NOMO-1 treated with DMSO at 0.1 percent for 48 hours (cell line): ENCODE data around the gene ARL15.
A peak's percentile ranks its signal among the peaks of the same experiment; 100 is the strongest.
"Not testable (repeated sequence)": the region's sequence is repeated elsewhere in the genome, so short reads cannot be mapped to it uniquely, and the experiment has no call there.

ENCODE experiments used
- DNase-seq: peaks from one replicate; lab custom pipeline; 2025; ENCODE audit not compliant: unreplicated experiment; lab: John Stamatoyannopoulos, UW

ARL15 gene

DNA sequence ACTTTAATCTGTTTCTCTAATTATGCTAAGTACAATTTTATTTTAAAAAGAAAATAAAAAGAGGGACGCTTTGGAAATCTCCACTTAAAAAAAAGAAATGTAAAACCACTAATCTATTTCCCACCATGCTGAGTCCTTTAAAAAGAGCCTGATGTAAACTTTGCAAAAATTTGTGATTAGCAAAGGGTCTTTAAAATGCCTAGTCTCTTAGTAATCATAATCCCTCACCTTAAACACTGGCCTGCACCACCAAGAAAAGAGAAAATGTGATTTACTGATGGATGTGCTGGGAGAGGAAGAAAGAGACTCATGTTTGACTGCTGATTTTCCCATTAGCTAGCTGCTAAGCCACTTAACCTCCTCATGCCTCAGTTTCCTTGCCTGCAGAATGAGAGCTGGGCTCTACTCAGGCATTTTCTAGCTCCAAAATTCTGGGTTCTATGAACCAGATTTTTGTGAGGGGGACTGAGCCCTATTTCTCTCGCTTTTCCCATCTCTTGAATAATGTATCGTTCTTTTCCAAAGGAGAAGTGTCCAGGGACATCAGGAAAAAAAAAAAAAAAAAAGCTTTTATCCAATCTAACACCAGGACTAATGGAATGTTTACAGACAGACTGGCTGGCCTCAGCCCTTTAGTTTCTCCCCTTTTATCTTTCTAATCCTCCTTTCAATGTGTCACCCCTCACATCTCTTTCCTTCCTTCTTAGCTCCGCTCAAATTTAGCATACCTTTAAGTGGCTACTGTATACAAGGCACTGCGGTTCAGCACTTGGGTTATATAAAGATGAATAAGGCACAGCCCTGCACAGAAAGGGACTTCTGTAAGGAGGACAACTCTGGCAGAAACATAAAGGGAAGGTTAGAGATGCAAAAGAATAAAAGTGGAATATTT is 312.4 kb downstream of the ARL15 start:
- DNase-seq: no peak

DNA sequence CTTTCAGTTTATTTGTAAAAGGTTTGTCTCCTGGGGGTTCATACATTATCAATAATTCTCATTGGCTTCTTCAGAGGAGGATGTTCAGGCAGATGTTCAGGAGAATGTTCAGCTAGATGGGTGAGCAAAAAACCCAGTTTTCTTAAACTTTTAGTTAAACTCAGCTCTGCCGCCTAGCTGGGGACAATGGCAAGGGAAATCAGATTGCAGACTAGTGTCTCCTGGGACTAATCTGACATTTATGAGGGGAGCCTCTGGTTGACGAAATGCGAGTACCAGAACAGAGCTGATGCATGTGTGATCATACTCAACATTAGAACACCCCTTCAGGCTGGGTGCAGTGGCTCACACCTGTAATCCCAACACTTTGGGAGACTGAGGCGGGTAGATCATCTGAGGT is 314.4 kb downstream of the ARL15 start:
- no peak for DNase-seq

DNA sequence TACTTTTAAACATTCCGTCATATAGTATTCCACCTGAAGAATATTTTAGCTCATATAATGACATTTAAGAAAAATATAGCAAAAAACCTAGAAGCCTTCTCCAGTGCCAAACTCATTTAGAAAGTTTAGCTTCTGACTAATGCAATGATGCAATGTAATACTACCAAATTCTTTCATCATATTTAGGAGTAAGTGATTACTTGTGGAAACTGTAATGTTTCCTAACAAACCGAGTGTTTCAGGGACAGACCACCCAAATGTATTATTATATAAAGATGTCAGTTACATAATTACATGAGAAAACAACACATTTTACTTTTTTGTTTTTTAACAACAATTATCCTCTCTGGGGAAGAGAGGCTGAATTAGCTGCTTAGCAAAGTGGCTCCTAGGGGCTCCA is 316.2 kb downstream of the ARL15 start:
- peak; percentile 56 for DNase-seq

DNA sequence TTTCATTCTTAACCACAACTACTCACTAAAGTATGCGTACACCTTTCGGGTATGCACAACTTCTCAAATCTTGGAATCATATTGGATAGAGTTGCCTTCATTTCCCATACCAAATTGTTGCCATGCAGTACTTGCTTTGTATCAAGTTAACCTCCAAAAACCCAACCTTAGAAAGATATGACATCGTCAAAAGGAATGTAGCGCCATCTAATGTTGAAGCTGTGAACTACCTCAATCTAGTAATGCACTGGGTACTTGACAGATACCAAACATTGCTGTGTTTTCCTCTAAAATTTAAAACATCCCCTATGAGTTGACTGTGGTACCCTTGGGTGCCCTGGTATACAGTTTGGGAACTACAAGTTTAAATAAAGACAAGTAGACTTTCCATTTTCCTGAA is 318.4 kb downstream of the ARL15 start:
- DNase-seq: peak; percentile 25

DNA sequence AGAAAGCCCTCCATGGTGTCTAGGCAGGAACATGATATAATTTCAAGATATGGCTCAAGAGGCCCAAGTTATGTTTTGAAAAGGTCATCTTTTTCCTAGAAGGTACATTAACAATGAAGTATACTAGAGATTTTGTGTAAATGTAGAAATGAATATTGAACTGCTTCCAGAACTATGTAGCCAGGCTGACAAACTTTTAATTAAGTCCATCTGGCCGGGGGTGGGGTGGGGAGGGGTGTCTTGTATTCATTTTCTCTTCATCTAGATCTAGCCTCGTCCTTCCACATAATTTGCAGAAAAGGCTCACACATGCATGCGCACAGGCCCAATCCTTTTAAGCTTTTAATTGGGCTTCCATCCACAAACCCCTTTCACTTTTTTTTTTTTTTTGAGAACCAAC is 323.3 kb downstream of the ARL15 start:
- DNase-seq: no peak

DNA sequence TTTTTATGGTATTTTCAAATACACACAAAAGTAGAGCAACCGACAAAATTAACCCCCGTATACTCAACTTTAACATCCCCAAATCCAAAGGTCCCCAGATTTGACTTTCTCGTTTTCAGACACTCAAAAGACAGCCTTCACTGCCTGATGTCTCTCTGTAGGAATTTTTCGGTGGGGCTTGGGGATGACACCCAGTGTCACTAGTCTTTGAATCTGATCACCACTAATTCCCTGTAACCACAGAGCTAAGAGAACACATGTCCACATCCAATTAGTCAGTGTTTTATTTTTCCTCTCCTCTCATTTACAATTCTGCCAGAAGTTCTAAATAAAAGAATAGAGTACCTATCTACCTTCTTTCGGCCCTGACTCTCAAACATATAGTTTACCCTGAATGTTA is 324.6 kb downstream of the ARL15 start:
- DNase-seq: no peak

DNA sequence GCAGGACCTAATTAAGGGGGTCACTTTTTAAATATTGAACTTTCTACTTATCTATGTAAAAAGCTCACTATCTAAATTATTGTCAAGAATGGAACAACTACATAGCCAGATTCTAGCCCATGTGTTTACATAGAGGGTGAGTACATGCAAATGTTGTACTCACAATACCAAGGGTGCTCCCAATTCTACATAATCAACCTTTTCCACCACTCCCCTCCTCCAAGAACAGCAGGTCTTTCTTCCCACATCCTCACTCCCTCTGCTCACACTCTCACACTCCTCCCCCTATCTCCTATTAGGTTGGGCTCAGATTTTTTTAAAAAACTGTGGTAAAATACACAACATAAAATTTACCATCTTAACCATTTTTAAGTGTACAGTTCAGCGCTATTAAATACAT is 325.4 kb downstream of the ARL15 start:
- DNase-seq: no peak

DNA sequence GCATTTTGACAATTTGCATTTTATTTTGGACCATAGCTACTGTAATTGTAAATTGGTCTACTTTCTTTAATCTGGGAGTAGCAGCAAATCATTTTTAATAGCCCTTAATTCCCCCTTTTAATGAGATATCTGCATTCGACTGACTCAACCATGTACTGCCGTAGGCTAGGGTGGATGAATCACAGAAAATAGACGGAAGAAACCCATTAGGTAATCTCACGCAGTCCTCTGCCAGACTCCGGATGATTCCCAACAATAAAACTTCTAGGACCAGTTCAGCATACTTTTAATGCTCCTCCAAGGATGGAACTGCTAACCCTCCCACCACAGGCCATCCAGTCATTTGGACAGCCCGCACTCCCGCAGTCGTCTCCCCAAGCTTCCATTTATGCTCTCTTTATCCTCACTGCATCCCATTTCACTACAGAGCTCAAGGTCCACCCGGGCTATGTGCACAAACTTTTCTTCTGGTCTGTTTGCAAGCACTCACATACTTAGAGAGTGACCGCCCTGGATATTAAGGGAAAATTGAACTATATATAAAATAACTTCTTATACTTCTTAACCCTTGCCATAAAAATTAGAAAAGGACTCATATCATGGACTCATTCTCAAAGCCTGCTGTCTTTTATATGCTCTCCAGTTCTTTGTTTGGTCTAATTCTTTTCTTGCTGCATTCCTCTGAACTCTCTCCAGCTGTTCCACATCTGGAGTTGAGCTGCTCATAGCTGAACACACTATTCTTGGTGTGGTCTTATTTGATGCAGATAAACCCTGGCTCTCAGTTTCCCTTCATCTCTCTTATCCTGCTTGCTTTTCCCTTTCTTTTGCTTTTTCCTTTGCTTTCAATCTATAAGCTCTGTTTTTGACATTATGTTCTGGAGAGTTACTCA is 326.6 kb downstream of the ARL15 start:
- no peak for DNase-seq

DNA sequence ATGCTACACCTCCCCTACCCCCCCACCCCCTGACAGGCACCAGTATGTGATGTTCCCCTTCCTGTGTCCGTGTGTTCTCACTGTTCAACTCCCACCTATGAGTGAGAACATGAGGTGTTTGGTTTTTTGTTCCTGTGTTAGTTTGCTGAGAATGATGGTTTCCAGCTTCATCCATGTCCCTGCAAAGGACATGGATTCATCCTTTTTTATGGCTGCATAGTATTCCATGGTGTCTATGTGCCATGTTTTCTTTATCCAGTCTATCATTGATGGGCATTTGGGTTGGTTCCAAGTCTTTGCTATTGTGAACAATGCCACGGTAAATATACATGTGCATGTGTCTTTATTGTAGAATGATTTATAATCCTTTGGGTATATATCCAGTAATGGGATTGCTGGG is 328.1 kb downstream of the ARL15 start:
- DNase-seq: not testable (repeated sequence)

DNA sequence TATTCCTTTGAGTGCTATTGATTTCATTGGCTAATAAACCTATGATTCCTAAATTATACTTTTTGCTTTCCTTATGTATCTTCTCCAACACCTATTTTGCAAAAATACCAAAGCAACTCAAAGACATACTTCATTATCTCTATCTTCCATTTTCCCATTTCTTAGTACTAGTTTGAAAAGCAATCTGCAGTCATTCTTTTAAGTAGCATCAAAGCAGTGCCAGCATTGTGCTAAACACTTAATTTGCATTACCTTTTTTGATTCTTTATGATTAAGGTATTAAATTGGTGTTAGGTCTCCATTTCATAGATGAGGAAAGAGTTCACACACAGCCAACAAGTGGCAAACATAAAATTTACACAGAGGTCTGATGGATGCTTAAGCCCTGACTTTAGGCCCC is 330.3 kb downstream of the ARL15 start:
- no peak for DNase-seq

DNA sequence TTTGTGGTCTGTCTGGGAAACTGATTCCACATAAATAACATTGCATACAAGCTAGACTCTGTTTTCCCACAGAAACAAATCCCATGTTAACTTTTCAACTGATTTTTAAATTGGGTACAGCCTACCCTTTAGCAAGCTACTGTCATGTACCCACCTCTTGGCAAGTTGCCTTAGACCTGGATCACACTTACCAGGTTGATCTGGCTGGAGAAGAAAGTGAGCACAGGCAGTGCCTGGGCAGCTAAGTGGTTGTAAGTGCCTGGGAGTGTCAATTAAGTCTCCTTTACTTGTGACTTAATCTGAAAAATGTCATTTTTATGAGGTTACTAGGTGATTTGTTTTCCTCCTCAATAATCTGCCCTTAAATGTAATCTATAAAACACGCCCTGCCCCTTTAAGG is 336.4 kb downstream of the ARL15 start:
- no peak for DNase-seq

DNA sequence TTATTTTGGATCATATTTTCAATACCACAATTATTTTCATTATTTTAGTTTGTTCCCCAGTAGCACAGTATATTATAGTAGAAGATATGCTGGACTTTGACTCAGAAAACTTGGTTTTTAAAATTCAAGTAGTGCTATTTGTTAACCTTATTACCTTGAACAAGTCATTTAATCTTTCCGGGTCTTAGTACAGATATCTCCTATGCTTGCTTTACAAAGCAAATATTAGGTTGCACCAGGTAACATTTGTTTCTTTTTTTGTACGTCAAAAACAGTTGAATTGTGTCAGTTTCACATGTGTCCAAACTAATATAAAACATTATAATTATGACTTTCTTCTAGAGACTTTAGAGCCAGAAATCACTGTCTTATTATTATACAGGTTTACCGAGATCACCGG is 338.1 kb downstream of the ARL15 start:
- DNase-seq: no peak

DNA sequence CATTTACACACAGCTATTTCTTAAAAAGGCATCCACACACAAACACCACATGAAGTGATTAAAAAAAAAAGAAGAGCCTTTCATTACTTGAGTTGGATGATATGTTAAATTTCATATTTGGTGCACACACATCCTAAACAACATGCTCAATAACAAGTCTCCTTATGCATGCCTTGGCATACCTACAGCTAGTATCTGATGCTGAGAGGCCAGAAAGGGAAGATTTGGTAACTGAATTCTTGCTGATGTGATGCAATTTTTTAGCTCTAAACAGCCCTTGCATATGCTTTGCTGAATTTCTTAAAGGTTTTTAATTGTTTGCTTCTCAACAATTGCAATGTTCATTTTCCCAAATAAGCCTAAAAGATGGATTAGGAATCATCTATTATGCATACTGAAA is 338.8 kb downstream of the ARL15 start:
- DNase-seq: no peak

DNA sequence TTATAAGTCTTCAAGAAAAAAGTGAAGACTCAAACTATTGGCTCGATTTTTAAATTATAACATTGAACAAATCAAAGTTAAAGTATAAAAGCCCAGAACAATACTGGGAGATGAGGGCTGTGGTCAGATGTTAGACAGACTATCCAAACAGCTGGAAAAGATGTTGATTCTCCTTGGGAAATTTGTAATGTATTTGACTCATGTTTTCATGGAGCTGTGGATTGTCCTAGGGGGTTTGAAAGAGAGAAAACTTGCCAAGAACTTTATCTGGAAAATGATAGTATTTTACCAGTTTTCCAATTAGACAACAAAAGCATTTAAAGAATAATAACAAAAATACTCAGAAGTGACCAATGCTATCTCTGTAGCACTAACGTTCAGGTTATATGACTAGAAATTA is 339.2 kb downstream of the ARL15 start:
- DNase-seq: no peak

DNA sequence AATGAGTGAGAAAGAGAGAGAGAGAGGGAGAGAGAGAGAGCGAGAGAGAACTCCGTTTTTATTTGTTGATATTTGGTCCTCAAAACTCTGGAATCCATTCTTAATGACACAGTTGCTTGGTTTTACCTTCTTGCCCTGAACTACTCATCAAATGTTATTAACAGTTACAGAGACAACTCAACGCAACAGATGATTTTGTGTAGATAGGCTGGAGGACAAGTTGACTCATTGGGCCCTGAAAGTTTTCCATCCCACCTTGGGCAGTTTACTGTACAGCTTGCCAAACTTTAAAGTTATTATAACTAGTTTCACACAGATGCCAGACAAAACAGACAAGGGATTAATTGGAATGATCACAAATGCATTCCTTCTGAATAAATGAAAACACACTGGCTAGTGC is 339.9 kb downstream of the ARL15 start:
- no peak for DNase-seq

DNA sequence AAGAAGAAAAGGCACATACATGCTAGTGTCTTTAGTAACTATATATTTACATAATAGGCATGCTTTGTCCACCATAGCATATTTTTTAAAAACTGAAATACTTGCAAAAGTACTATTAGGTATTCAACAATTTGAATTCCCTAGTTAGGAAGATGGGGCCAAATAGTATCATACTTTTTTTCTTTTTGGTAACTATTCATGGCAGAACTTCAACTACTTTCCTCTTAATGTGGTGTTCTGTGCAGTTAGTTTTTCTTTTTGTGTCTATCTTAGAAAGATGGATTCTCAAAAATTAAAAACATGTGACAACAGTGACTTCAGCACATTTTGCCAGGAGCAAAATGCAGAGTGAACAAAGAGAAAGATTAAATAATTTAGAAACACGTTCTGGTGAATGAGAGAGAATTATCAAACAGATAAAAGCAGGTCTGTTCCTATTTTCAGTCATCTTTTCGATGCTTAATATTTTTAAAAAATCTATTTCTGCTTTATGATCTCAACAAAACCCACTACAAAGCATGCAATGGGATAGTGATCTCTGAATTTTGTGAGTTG is 341.1 kb downstream of the ARL15 start:
- no peak for DNase-seq

DNA sequence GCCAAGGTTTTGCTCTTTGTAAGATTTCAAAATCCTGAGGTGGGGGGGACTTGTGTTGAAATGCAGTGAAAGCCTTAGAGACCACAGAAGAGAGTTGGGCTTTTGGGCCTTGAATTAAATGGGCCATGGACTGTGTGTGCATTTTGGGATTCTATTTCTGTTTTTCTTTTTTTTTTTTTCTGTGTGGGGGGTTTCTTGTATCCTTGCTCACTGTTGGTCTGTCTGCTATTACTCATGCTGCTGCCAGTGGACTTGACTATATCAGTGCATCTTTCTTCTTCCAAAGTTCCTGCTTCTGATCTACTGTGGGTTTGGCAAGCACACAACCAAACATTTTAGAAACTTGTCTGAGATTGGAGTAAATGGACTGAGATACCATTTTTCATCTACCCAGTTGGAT is 344.9 kb downstream of the ARL15 start:
- DNase-seq: no peak

DNA sequence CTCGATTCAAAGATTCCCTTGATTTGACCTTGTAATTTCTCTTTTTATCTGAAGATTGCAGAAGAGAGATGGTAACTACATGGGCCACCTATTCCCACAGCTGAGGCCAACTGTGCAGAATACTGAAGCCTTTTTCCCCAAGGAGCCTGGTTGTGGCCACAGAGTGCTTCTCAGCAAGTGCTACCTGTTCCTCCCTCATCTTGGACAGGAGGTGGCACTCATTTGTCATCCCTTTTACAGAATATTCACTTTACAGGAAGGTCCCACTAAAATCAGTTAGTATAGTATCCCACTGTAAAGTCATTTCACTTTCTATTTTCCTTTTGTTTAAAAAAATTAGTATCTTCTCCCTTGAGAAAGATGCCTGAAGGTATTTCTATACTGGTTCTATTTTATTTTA is 346.4 kb downstream of the ARL15 start:
- DNase-seq: no peak

DNA sequence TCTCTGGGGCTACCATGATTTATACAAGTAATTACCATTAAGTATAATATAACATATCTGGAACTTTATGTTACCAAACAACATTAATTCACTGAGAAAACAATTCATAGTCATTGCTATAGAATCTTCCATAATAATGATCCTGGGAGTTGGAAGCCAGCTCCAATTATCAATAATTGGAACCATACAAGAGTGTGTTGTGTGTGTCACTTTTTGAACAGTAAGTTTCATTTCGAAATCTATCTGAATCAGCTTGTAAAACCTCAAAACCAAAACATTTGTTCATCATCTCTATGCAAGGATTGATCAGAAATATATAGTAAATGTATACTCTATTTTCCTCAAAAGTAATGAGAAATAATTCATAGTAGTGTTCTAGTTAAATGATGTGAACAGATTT is 348.1 kb downstream of the ARL15 start:
- no peak for DNase-seq

DNA sequence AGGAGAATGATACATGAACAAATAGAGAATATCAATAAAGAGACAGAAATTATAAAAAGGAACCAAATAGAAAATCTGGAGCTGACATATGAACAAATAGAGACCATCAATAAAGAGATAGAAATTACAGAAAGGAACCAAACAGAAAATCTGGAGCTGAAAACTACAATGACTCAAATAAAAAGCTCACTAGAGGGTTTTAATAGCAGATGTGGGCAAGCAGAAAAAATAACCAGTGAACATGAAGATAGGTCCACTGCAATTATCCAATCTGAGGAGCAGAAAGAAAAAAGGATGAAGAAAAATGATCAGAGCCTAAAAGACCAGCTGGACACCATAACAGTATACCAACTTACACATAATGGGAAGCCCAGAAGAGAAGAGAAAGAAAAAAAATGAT is 353.7 kb downstream of the ARL15 start:
- no peak for DNase-seq

DNA sequence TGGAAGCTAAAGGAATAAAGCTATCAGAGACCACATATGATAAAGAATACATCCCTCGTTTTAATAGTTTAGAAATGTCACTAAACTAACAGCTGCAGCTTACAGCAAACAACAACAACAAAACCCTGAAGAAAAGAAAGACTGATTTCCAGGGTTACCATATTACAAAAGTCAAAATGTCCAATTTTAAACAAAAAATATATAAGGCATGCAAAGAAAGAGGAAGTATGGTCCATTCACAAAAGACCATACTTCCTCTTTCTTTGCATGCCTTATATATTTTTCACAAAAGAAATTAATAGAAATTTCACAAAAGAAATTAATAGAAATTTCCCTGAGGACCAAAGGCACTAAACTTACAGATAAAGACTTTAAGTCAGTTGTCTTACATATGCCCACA is 354.2 kb downstream of the ARL15 start:
- peak; percentile 83 for DNase-seq

DNA sequence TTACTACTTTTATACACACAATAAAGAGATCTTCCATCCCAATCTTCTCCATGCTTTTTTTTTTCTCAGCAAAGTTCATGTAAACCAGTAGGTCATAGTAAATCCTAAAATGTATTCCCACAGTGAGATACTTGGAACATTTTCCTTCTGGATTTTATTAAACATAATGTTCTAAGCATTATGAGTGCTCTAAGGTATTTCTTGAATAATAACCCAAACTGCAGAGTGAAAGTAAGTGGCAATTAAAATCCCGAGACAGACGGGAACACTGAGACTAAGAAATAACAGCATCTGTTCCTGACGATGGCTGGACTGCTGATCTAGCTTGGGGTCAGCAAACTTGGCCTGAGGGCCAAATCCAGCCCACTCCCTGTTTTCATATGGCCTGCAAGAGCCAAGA is 359.8 kb downstream of the ARL15 start:
- DNase-seq: no peak
